ENCODE results near the gene GAB2.

GAB2 gene

GRCh38 chr11:78386215-78386941 lies 31.2 kb downstream of the GAB2 start:
- Histone ChIP-seq H3K4me1 (ENCODE audit: insufficient read depth, insufficient read length) (no peaks in the 10 kb centered on the region), H3K9ac (ENCODE audit: insufficient read length, low read depth) (no peak overlapping the region), H3K9me3 (ENCODE audit: insufficient read depth, low read length) (peaks cover 15% of the 10 kb centered on the region; the same call in 1 of the 2 replicates), H3K36me3 (ENCODE audit: insufficient read depth, insufficient read length, low read length) (no peaks in the 10 kb centered on the region), H3K27me3 (ENCODE audit: insufficient read depth, insufficient read length) (no peaks in the 10 kb centered on the region), H3K4me3 (ENCODE audit: insufficient read length, low read depth) (no peak overlapping the region)
- no peak for TF ChIP-seq ZNF274 (IDR thresholded peaks at IDR 0.05; ENCODE audit: low read depth, low read length)
- TF ChIP-seq YY1 (IDR thresholded peaks at IDR 0.05; ENCODE audit: insufficient read depth, insufficient read length) = no peak
- TF ChIP-seq SUZ12 (IDR thresholded peaks at IDR 0.05; ENCODE audit: extremely low read depth, insufficient read depth, insufficient read length) = no peak
- DNase-seq (ENCODE audit: low read depth, low spot score) = no peak

GRCh38 chr11:78385205-78385604 lies 32.4 kb downstream of the GAB2 start:
- Histone ChIP-seq H3K9ac (ENCODE audit: insufficient read length, low read depth) (no peak overlapping the region), H3K9me3 (ENCODE audit: insufficient read depth, low read length) (peaks cover 15% of the 10 kb centered on the region; the same call in 1 of the 2 replicates), H3K4me1 (ENCODE audit: insufficient read depth, insufficient read length) (no peaks in the 10 kb centered on the region), H3K4me3 (ENCODE audit: insufficient read length, low read depth) (no peak overlapping the region), H3K27me3 (ENCODE audit: insufficient read depth, insufficient read length) (no peaks in the 10 kb centered on the region), H3K36me3 (ENCODE audit: insufficient read depth, insufficient read length, low read length) (no peaks in the 10 kb centered on the region)
- no peak for TF ChIP-seq SUZ12 (IDR thresholded peaks at IDR 0.05; ENCODE audit: extremely low read depth, insufficient read depth, insufficient read length)
- TF ChIP-seq ZNF274 (IDR thresholded peaks at IDR 0.05; ENCODE audit: low read depth, low read length) = no peak
- no peak for DNase-seq (ENCODE audit: low read depth, low spot score)

- no peaks in the 10 kb centered on the region for H3K4me1 ChIP-seq (ENCODE audit: insufficient read depth, insufficient read length)
- no peaks in the 10 kb centered on the region for H3K36me3 ChIP-seq (ENCODE audit: insufficient read depth, insufficient read length, low read length)
Measured at GRCh38 chr11:78384231-78384630, 33.4 kb downstream of the GAB2 start.

GRCh38 chr11:78381865-78382264 lies 35.8 kb downstream of the GAB2 start:
- DNase-seq (ENCODE audit: low read depth, low spot score) = no peak
- Histone ChIP-seq H3K27me3 (ENCODE audit: insufficient read depth, insufficient read length) (no peaks in the 10 kb centered on the region), H3K36me3 (ENCODE audit: insufficient read depth, insufficient read length, low read length) (no peaks in the 10 kb centered on the region), H3K9ac (ENCODE audit: insufficient read length, low read depth) (no peak overlapping the region), H3K4me1 (ENCODE audit: insufficient read depth, insufficient read length) (no peaks in the 10 kb centered on the region), H3K4me3 (ENCODE audit: insufficient read length, low read depth) (no peak overlapping the region), H3K9me3 (ENCODE audit: insufficient read depth, low read length) (peaks cover 19% of the 10 kb centered on the region; the same call in 1 of the 2 replicates)
- no peak for TF ChIP-seq ZNF274 (IDR thresholded peaks at IDR 0.05; ENCODE audit: low read depth, low read length)
- TF ChIP-seq YY1 (IDR thresholded peaks at IDR 0.05; ENCODE audit: insufficient read depth, insufficient read length) = no peak
- TF ChIP-seq SUZ12 (IDR thresholded peaks at IDR 0.05; ENCODE audit: extremely low read depth, insufficient read depth, insufficient read length) = no peak

More at GRCh38 chr11:78384231-78384630, 33.4 kb downstream of the GAB2 start:
- Histone ChIP-seq H3K9ac (ENCODE audit: insufficient read length, low read depth) (no peak overlapping the region), H3K27me3 (ENCODE audit: insufficient read depth, insufficient read length) (no peaks in the 10 kb centered on the region), H3K4me3 (ENCODE audit: insufficient read length, low read depth) (no peak overlapping the region), H3K9me3 (ENCODE audit: insufficient read depth, low read length) (peaks cover 15% of the 10 kb centered on the region; the same call in 1 of the 2 replicates)
- TF ChIP-seq YY1 (IDR thresholded peaks at IDR 0.05; ENCODE audit: insufficient read depth, insufficient read length) = no peak
- no peak for TF ChIP-seq ZNF274 (IDR thresholded peaks at IDR 0.05; ENCODE audit: low read depth, low read length)
- no peak for TF ChIP-seq SUZ12 (IDR thresholded peaks at IDR 0.05; ENCODE audit: extremely low read depth, insufficient read depth, insufficient read length)
- DNase-seq (ENCODE audit: low read depth, low spot score) = no peak

- Histone ChIP-seq H3K9ac (ENCODE audit: insufficient read length, low read depth) (no peak overlapping the region), H3K27me3 (ENCODE audit: insufficient read depth, insufficient read length) (no peaks in the 10 kb centered on the region), H3K9me3 (ENCODE audit: insufficient read depth, low read length) (peaks cover 25% of the 10 kb centered on the region; the same call in 1 of the 2 replicates), H3K4me1 (ENCODE audit: insufficient read depth, insufficient read length) (no peaks in the 10 kb centered on the region), H3K36me3 (ENCODE audit: insufficient read depth, insufficient read length, low read length) (no peaks in the 10 kb centered on the region), H3K4me3 (ENCODE audit: insufficient read length, low read depth) (no peak overlapping the region)
- TF ChIP-seq SUZ12 (IDR thresholded peaks at IDR 0.05; ENCODE audit: extremely low read depth, insufficient read depth, insufficient read length) (no peak), YY1 (IDR thresholded peaks at IDR 0.05; ENCODE audit: insufficient read depth, insufficient read length) (no peak), ZNF274 (IDR thresholded peaks at IDR 0.05; ENCODE audit: low read depth, low read length) (no peak)
- DNase-seq (ENCODE audit: low read depth, low spot score) = no peak
Measured at GRCh38 chr11:78380615-78381051, 37.0 kb downstream of the GAB2 start.

GRCh38 chr11:78379039-78379670 lies 38.5 kb downstream of the GAB2 start:
- Histone ChIP-seq H3K27me3 (ENCODE audit: insufficient read depth, insufficient read length) (no peaks in the 10 kb centered on the region), H3K9ac (ENCODE audit: insufficient read length, low read depth) (no peak overlapping the region), H3K4me1 (ENCODE audit: insufficient read depth, insufficient read length) (no peaks in the 10 kb centered on the region), H3K4me3 (ENCODE audit: insufficient read length, low read depth) (no peak overlapping the region), H3K36me3 (ENCODE audit: insufficient read depth, insufficient read length, low read length) (no peaks in the 10 kb centered on the region), H3K9me3 (ENCODE audit: insufficient read depth, low read length) (peaks cover 13% of the 10 kb centered on the region; the same call in 1 of the 2 replicates)
- no peak for TF ChIP-seq SUZ12 (IDR thresholded peaks at IDR 0.05; ENCODE audit: extremely low read depth, insufficient read depth, insufficient read length)
- TF ChIP-seq YY1 (IDR thresholded peaks at IDR 0.05; ENCODE audit: insufficient read depth, insufficient read length) = no peak
- no peak for TF ChIP-seq ZNF274 (IDR thresholded peaks at IDR 0.05; ENCODE audit: low read depth, low read length)
- no peak for DNase-seq (ENCODE audit: low read depth, low spot score)

Data from NT2/D1 (cell line).